GM12801 (cell line): ENCODE data around the gene EVI2A.

Experiments
- CTCF ChIP-seq: IDR thresholded peaks from one replicate; pipeline ENCODE4 v1.5.1; 2011; ENCODE audit warnings: control low read depth; ENCODE audit not compliant: insufficient read length; ENCODE audit errors: extremely low read depth

The EVI2A gene

GRCh38 chr17:31296142-31296541 lies 25.3 kb downstream of the EVI2A start:
- TF ChIP-seq CTCF: no peak

DNA sequence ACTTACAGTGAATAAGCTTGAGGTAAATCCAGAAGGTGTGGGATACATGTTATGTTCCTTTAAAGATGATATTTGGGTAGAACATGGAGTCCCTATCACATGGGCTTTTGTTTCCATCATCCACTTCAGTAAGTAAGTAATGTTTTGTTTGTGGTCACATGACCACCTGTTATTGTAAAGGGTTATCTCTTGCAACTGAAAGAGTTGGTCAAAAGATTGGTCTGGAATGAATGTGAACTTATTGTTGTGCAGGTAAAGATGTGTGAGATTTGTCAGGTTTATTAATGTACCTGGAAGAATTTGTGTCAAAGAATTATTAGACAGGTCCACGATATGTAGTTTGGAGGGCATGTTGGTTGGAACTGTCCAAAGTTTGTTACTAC lies 25.9 kb downstream of the EVI2A start:
- TF ChIP-seq CTCF: no peak

DNA sequence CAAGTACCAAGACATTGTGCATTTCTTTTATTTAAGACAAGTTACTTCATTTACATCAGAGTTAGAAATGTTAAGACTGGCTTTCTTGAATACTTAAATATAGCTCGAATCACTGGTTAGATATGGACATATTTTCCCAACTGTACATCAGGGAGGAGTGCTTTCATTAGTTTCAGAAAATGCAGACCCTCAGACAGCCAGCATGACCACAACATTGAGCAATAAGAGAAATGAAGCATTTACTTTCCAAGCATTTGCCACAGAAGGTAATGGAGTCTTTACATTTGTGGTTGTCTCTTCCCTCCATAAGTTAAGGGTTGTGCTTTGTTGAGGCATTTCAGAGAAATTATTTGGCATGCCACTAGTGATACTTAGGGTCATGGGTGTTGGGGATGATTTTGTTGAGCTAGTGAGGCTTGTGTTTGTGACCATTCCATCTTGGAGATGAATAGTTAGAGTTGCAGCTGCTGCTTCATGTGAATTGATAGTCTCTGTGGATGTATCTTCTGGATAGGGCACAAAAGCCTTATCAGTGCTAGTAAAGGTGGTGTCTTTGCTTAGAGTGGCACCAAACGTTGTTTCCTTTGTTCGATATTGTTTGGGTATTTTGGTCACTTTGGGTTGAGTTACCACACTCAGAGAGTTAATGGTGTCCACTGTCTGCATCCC lies 26.5 kb downstream of the EVI2A start:
- no peak for TF ChIP-seq CTCF

GRCh38 chr17:31294231-31294630 lies 27.2 kb downstream of the EVI2A start:
- no peak for TF ChIP-seq CTCF

- TF ChIP-seq CTCF: no peak
These were observed 27.8 kb downstream of the EVI2A start for GRCh38 chr17:31293581-31293980.

GRCh38 chr17:31291820-31292219 lies 29.6 kb downstream of the EVI2A start:
- no peak for TF ChIP-seq CTCF

- no peak for TF ChIP-seq CTCF
These were observed 31.6 kb downstream of the EVI2A start for GRCh38 chr17:31289790-31290189.
